K562 (cell line): ENCODE data around the gene SPOUT1. TPM values are rescaled to one million over a fixed set of nuclear protein-coding genes. Genes with fewer than 3 reads are reported as not detected.
A peak's percentile ranks its signal among the peaks of the same experiment; 100 is the strongest.

Source experiments
- CBX3 ChIP-seq, 2 experiments: IDR thresholded peaks; 1 replicate in 1 of 2; 2 replicates in 1 of 2; pipeline ENCODE4 v1.6.1; 2012; ENCODE audit warnings: inconsistent platforms in 2 of 2, low read length in 2 of 2, borderline replicate concordance in 1 of 2, control low read depth in 1 of 2
- DDX20 ChIP-seq: fragments of 450-650 bp; IDR thresholded peaks from 2 replicates; pipeline ENCODE4 v1.6.1; 2016; ENCODE audit warnings: missing genetic modification characterization, low read depth, mild to moderate bottlenecking, missing compliant biosample characterization, moderate library complexity
- DPF2 ChIP-seq: fragments of 450-650 bp; IDR thresholded peaks from 2 replicates; pipeline ENCODE4 v1.6.1; 2016
- ELF1 ChIP-seq: fragments of 200-800 bp; sonication (Bioruptor generic); IDR thresholded peaks from 2 replicates; pipeline ENCODE4 v1.6.1; 2016; ENCODE audit warnings: missing genetic modification characterization, missing compliant biosample characterization
- ETS1 ChIP-seq: conservative IDR thresholded peaks from 2 replicates; pipeline ENCODE4 v1.6.1; 2011; ENCODE audit warnings: low read depth, mild to moderate bottlenecking, low read length; ENCODE audit not compliant: control insufficient read depth
- GTF2A2 ChIP-seq: IDR thresholded peaks from 2 replicates; pipeline ENCODE4 v1.6.1; 2016; ENCODE audit warnings: mild to moderate bottlenecking, missing genetic modification characterization, missing compliant biosample characterization
- LARP7 ChIP-seq: fragments of 450-650 bp; IDR thresholded peaks from 2 replicates; pipeline ENCODE4 v1.6.1; 2016
- LCOR ChIP-seq: sonication (generic); formaldehyde crosslinking; IDR thresholded peaks from 2 replicates; pipeline ENCODE4 v1.8.0; 2022; ENCODE audit warnings: mild to moderate bottlenecking, missing genetic modification reagents
- MAZ ChIP-seq, 2 experiments: fragments of 450-650 bp in 1 of 2; sonication (generic) in 1 of 2; formaldehyde crosslinking; IDR thresholded peaks in 1 of 2; conservative IDR thresholded peaks in 1 of 2; 2 replicates each; pipeline versions ENCODE4 v1.4.0 to v1.5.0; 2020; ENCODE audit warnings: mild to moderate bottlenecking in 1 of 2, missing genetic modification reagents in 1 of 2
- MIER1 ChIP-seq: fragments of 450-650 bp; IDR thresholded peaks from 2 replicates; pipeline ENCODE4 v1.6.1; 2016; ENCODE audit warnings: antibody characterized with exemption, mild to moderate bottlenecking, low read depth
- MXI1 ChIP-seq: IDR thresholded peaks from 2 replicates; pipeline ENCODE4 v1.6.1; 2011; ENCODE audit warnings: low read depth, mild to moderate bottlenecking, improper control_type of control experiment, low read length
- NR2C1 ChIP-seq, 2 experiments: fragments of 450-650 bp; IDR thresholded peaks; 2 replicates each; pipeline ENCODE4 v1.6.1; 2017; ENCODE audit warnings: mild to moderate bottlenecking in 2 of 2, antibody characterized with exemption in 1 of 2, inconsistent platforms in 1 of 2, missing compliant biosample characterization in 1 of 2, missing genetic modification characterization in 1 of 2
- SMARCA4 ChIP-seq: fragments of 450-650 bp; IDR thresholded peaks from 2 replicates; pipeline ENCODE4 v1.6.1; 2016
- SP1 ChIP-seq: sonication (generic); formaldehyde crosslinking; IDR thresholded peaks from 2 replicates; pipeline ENCODE4 v1.8.1; 2022; ENCODE audit warnings: mild to moderate bottlenecking, missing genetic modification reagents
- THAP7 ChIP-seq: fragments of 250-450 bp; sonication (Bioruptor Pico); IDR thresholded peaks from 2 replicates; pipeline ENCODE4 v1.5.0; 2021
- XRCC5 ChIP-seq: fragments of 200-400 bp; formaldehyde crosslinking; IDR thresholded peaks from 2 replicates; pipeline ENCODE4 v1.6.1; 2017; ENCODE audit warnings: low read depth, mild to moderate bottlenecking, low read length
- ZBTB43 ChIP-seq: sonication (generic); formaldehyde crosslinking; IDR thresholded peaks from 2 replicates; pipeline ENCODE4 v1.8.0; 2023; ENCODE audit warnings: mild to moderate bottlenecking, missing genetic modification reagents
- ZNF146 ChIP-seq: IDR thresholded peaks from one replicate; pipeline ENCODE4 v1.6.1; 2018; ENCODE audit warnings: missing compliant biosample characterization; ENCODE audit not compliant: unreplicated experiment
- ZNF165 ChIP-seq: fragments of 250-450 bp; sonication (Bioruptor Pico); IDR thresholded peaks from 2 replicates; pipeline ENCODE4 v1.4.0; 2020; ENCODE audit warnings: borderline replicate concordance
- ZNF239 ChIP-seq: fragments of 250-450 bp; sonication (Bioruptor Pico); IDR thresholded peaks from 2 replicates; pipeline ENCODE4 v1.4.0; 2020; ENCODE audit warnings: mild to moderate bottlenecking
- ZNF445 ChIP-seq: fragments of 250-450 bp; sonication (Bioruptor Pico); IDR thresholded peaks from 2 replicates; pipeline ENCODE4 v1.4.0; 2020; ENCODE audit warnings: low read depth, mild to moderate bottlenecking, moderate library complexity
- ZNF76 ChIP-seq: fragments of 250-450 bp; sonication (Bioruptor Pico); IDR thresholded peaks from 2 replicates; pipeline ENCODE4 v1.4.0; 2020; ENCODE audit warnings: mild to moderate bottlenecking, moderate library complexity, borderline replicate concordance
- ZNF778 ChIP-seq: fragments of 450-650 bp; formaldehyde crosslinking; IDR thresholded peaks from 2 replicates; pipeline ENCODE4 v1.4.0; 2020; ENCODE audit warnings: mild to moderate bottlenecking, moderate library complexity
- polyA plus RNA-seq, 8 experiments: library from polyadenylated mRNA; depleted of rRNA in 4 of 8; stranded (reverse) in 5 of 8; unstranded in 3 of 8; fragments of >200 nt; fragmentation: Nextera tagmentation in 2 of 8; fragmentation: Illumina TruSeq in 1 of 8; extraction: Ambion mirVana in 2 of 8; extraction: Trizol in 1 of 8; gene quantifications; 2 replicates each; pipeline versions ENCODE4 v1.2.1 to v1.2.3, GENCODE V29; 2011 to 2014; ENCODE audit warnings: inconsistent platforms in 1 of 8, missing spikeins in 1 of 8
- total RNA-seq, 7 experiments: library from RNA; depleted of rRNA in 6 of 7; stranded (reverse); fragments of >200 nt in 6 of 7; fragmentation: Illumina TruSeq in 2 of 7; extraction: Trizol in 2 of 7; gene quantifications; 2 replicates each; pipeline versions ENCODE4 v1.2.1 to v1.2.3, GENCODE V29; 2011 to 2021; ENCODE audit warnings: low replicate concordance in 1 of 7
- TF ChIP-seq, protein P1 (sequence below): fragments of 200-800 bp; sonication (Bioruptor generic); IDR thresholded peaks from 2 replicates; pipeline ENCODE4 v1.6.1; 2017; ENCODE audit warnings: missing genetic modification characterization, missing compliant biosample characterization

SPOUT1 gene
- total and polyA plus RNA-seq, 9 of the 15 experiments (the other 6 are each of a cell fraction or from before 2014, with no cell fraction given) = 10.6 to 121 (median 37.4) TPM

DNA sequence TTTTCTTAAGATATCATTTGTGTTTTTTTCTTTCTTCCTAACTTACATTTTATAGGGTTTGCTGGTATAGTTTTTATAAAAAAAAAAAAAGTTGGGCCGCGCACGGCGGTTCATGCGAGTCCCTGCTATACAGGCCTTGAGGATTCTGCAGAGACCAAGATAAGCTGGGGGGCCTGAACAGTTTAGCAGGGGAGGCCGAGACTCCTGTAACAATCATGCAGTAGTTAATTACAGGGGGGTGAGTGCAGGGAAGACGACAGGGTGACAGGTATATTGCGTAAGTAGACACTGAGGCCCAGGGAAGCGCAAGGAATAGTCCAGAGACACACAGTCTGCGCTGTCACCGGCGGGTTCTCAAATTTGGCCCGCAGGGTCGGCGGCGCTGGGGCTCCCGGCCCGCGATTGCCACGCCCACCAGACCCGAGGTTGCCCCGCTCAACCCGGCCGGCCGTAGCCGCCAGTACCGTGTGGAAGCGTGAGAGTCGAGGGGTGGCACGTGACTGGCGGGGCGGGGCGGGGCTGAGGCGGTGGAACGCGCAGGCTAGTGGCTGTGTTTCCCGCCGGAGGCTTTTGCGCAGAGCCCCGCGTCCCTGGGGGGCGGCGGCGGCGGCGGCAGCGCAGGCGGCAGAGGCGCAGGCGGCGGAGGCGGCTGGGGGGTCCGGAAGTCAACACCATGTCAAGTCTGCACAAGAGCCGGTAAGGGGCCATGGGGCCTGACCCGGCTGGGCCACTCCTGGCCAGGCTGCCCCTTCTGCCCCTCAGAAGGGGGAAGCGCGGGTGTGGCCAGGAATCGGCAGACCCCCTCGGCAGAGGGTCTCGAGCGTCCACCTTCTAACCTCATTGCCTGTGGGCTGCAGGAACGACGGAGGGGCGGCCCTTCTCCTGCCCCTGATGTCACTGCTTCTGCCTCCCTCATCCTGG is 42.7 kb downstream of the SPOUT1 start, which contains the start of gene TBC1D13 (continued):
- TF ChIP-seq MXI1 (peak; percentile 53; the same call in 1 of the 2 replicates), ETS1 (peak; percentile 83), GTF2A2 (no peak), NR2C1 (IDR thresholded peaks at IDR 0.05) (no peak), NR2C1 (tag; IDR thresholded peaks at IDR 0.05) (no peak), SP1 (CRISPR knock-in tag) (peak; percentile 98), ZNF165 (CRISPR knock-in tag) (no peak), DPF2 (peak; percentile 70; the same call in 1 of the 2 replicates), ZBTB43 (CRISPR knock-in tag) (peak; percentile 35; the same call in 1 of the 2 replicates), LARP7 (no peak), ZNF778 (no peak), THAP7 (peak; percentile 60; the same call in 1 of the 2 replicates), ZNF76 (CRISPR knock-in tag) (no peak), ELF1 (tag) (0 out of 2 replicates have a peak, but pooled peaks have one; percentile 10), MAZ (CRISPR knock-in tag; conservative IDR thresholded peaks at IDR 0.05 in 1 of 2, IDR thresholded peaks at IDR 0.05 in 1 of 2) (peak; percentile 98 to 99), ZNF239 (CRISPR knock-in tag) (no peak), DDX20 (tag) (no peak), CBX3 (IDR thresholded peaks at IDR 0.05; ENCODE audit: borderline replicate concordance in 1 of 2, low read length in 2 of 2) (peak in 1 of 2 experiments; percentile 91; a peak in 2 of 3 replicates), MIER1 (no peak), LCOR (CRISPR knock-in tag) (peak; percentile 96), ZNF445 (no peak), SMARCA4 (peak; percentile 36; the same call in 1 of the 2 replicates), XRCC5 (peak; percentile 76; the same call in 1 of the 2 replicates), ZNF146 (no peak)
- TF ChIP-seq, protein P1, sequence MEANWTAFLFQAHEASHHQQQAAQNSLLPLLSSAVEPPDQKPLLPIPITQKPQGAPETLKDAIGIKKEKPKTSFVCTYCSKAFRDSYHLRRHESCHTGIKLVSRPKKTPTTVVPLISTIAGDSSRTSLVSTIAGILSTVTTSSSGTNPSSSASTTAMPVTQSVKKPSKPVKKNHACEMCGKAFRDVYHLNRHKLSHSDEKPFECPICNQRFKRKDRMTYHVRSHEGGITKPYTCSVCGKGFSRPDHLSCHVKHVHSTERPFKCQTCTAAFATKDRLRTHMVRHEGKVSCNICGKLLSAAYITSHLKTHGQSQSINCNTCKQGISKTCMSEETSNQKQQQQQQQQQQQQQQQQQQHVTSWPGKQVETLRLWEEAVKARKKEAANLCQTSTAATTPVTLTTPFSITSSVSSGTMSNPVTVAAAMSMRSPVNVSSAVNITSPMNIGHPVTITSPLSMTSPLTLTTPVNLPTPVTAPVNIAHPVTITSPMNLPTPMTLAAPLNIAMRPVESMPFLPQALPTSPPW (CRISPR knock-in tag) = peak; percentile 95
